ENCODE data around the gene ADGRG6. TPM values are rescaled to one million over a fixed set of nuclear protein-coding genes. Genes with fewer than 3 reads are reported as not detected.

The ADGRG6 gene
- polyA plus RNA-seq, 4 donors, result 15.1 to 37.8 (median 33.0) TPM

DNA sequence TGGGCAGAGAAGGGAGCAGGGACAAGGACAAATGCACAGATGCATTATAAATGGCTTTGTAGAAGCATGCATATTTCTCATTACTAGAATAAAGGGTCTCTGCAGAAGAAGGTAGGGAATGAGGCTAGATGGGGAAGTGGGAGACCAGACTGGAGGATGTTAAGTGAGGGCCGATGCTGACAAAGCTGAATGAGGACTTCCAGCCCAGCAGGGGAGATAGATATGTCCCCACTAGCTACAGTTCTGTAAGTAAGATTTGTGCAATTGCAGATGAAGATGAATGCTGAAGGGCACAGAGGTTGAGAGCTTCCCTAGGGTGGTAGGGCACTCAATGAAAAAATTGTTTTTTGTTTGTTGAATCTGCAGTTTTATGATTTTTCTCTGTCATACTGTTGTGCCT, 16.9 kb downstream of the ADGRG6 start:
- no peak for DNase-seq (ENCODE audit: low read depth in 4 of 4, low spot score in 3 of 4)

DNA sequence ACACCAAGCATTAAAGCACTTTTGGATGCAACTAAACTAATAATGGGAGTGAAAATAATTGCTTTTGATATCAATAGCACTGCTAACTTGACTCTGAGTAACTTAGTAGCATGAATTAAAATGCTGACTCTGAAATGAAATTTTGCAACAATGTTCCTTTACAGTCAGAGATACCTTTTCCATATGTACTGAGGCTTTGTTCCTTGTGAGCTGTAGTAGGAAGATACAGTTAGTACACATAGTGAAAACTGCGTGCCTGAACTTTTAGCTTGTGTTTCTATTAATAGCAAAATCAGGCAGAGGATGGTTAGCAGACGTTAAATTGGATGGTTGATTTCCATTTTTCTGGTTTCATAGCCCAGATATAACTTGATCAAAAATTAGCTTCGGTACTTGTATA, 18.6 kb downstream of the ADGRG6 start:
- DNase-seq (ENCODE audit: low read depth in 4 of 4, low spot score in 3 of 4), result no peak

DNA sequence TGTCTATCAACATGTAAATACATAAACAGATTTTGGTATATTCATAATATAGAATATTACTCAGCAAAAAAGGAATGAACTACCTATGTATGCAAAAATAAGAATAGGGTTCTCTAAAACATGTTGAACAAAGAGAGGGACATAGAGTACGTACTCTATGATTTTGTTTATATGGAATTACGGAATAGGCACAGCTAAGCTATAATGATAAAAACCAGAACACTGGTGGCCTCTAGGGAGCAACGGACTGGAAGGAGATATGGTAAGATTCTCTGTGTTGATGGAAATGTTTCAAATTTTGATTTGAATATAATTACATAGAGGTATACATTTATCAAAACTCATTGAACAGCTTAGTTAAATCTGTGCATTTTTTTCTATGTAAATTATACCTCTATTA, 19.6 kb downstream of the ADGRG6 start:
- no peak for DNase-seq (ENCODE audit: low read depth in 4 of 4, low spot score in 3 of 4)

DNA sequence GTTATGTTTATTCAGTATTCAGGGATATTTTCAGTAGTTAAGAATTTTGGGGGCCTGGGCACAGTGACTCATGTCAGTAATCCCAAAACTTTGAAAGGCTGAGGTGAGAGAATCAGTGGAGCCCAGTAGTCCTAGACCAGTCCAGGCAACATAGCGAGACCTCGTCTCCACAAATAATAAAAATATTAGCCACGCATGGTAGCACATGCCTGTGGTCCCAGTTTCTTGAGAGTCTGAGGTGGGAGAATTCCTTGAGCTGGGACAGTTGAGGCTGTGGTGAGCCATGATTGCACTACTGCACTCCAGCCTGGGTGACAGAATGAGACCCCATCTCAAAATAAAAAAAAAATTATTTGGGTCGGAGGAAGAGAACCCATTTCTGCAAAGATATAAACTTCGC, 20.3 kb downstream of the ADGRG6 start:
- DNase-seq (ENCODE audit: low read depth in 4 of 4, low spot score in 3 of 4), result no peak

DNA sequence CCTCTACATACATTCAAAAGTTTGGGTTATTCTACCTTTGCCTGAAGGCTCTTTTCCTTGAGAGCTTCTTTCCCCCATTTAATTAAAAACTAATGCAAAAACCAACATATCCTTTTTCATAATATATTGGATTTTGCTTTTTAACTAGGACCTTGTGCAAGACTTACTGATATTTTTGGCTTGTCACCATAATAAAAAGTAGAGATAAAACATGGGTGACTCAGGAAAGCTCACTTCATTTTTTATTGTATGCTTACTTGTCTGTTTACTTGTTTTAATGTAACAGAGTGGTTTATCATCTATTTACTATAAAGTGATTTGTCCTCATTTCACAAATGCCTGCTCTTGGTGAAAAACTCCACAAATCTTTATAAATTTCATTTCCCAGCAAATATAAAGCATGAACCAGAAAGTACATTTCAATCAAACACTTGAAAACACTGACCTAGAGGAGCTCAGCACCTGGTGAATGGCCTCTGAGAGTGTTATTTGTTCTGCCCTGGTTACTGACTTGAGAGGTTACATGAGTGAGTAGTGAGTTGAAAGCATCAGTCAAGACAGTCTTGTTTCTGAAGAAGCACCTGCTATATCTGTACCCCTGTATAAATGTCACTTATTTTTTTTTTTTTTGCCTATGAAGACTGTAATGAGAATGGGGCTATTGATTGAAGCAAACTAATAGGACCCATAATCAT, 20.8 kb downstream of the ADGRG6 start:
- no peak for DNase-seq (ENCODE audit: low read depth in 4 of 4, low spot score in 3 of 4)

DNA sequence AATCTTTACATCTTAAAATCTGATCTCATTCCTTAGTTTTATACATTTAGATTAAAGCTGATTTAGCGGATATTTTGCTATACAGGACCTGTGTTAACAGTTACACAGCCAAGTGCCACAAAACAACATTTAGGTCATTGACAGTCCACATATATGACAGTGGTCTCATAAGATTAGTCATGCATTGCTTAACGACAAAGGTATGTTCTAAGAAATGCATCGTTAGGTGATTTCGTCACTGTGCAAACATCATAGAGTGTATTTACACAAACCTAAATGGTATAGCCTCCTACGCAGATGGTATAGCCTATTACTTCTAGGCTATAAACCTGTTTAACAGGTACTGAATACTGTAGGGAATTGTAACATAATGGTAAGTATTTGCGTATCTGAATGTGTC, 21.6 kb downstream of the ADGRG6 start:
- DNase-seq (ENCODE audit: low read depth in 4 of 4, low spot score in 3 of 4), result no peak

DNA sequence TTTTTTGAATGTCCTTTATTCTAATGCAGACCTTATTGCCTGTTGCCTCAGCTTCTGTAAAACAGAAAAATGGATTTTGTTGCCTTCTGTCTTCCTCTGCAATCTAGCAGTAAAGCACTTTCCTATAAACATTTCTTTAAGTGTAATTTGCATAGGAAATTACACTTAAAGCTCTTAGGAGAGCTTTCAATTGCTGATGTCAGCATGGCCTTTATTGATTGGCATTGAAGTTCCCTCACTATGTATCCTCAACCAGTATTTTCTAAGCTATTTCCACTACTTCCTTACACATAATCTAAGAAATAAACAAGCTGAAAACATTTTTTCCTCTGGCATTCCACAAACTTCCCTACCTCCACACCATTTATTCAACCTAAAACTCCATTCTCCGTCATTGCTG, 22.3 kb downstream of the ADGRG6 start:
- DNase-seq (ENCODE audit: low read depth in 4 of 4, low spot score in 3 of 4), result no peak

DNA sequence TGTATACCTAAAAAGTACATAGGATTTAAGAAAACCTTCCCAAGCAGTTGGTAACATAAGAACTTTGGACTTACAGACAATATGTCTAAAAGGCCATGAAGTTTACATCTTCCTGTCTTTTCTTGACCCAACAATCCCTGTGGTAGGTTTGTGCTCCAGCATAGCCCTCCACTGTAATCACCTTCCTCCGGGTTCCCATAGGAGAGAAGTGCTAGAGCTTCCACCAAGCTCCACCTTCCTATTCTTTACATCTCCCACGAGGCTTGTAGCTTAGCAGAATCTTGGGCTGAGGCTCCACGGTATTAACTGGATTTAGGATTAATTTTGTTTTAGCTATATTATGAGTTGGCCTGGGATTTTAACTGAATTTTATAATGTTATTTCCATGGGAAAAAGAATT, 23.3 kb downstream of the ADGRG6 start:
- DNase-seq (ENCODE audit: low read depth in 4 of 4, low spot score in 3 of 4), result no peak

DNA sequence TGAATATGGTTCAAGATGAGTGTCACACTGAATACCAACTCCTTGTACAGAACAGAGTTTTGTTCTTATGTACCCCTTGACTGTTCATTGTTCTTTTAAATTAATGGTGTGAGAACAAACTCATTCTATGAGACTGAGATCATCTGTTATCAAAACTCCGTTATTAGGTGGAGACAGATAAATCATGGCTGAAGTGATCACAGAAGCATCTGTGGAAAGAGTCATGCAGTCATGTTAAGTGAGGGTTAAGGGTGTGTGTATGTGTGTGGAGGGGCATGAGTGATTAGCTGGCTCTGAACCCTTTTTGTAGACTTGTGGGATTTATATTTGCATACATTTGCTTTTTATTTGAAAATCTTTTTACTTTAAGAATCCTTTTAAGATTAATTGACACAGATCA, 24.7 kb downstream of the ADGRG6 start:
- no peak for DNase-seq (ENCODE audit: low read depth in 4 of 4, low spot score in 3 of 4)

DNA sequence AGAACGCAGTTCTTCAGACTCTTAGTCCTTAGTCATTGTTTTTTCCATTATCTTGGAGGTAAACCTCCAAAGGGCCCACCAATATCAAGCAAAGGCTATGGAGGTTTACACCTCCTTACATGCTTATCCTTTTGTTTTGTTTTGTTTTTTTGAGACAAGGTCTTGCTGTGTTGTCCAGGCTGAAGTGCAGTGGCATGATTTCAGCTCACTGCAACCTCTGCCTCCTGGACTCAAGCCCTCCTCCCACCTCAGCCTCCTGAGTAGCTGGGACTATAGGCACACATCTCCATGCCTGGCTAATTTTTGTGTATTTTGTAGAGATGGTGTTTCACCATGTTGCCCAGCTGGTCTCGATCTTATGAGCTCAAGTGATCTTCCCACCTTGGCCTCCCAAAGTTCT, 26.3 kb downstream of the ADGRG6 start:
- DNase-seq (ENCODE audit: low read depth in 4 of 4, low spot score in 3 of 4), result no peak

DNA sequence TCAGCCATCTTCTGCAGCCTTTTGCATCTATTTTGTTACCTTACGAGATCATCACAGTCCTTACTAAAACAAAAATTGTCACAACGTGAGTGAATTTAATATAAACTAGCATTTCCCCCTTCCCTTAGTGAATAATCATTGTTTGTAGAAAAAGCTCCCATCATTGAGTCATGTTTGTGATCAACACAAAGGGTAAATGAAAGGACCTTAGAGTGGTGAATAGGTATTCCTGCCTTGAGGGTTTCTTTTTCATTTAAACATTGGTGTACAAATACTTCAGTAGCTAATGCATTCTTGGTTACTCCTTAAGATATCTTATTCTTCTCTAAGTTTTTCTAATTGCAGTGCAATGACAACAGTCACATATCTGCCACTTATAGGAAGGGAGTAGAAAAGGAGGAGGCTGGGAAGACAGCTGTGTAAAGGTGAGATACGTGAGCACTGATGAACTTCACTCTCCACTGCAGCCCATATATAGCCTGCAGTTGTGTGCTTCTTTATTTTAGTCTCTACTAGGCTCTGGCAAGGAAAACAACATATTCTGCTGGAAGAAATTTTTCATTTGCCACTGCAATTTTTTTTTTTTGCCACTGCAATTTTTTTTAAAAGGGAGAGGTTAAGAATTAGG, 27.8 kb downstream of the ADGRG6 start:
- no peak for DNase-seq (ENCODE audit: low read depth in 4 of 4, low spot score in 3 of 4)

DNA sequence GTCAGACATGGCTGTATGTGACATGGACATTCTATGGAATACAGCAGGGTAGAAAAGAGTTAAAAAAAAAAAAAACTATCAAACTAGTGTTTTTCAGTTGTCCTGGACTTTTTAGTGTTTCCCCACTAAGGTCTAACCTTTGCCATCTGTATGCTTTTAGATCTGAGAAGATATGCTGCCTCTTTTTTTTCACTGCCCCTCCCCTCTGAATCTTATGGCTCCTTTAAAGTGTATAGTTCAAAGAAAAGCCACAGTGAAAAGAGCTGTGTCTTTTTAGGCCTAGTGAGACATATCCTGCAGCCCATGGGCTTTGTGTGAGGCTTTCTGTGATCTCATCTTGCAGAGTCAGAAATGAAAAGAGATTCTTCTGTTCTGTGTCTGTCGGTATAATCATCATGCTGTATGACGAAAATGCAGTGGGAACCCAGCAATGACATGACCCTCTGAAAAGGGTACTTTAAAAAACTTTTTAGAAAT, 29.3 kb downstream of the ADGRG6 start:
- no peak for DNase-seq (ENCODE audit: low read depth in 4 of 4, low spot score in 3 of 4)

DNA sequence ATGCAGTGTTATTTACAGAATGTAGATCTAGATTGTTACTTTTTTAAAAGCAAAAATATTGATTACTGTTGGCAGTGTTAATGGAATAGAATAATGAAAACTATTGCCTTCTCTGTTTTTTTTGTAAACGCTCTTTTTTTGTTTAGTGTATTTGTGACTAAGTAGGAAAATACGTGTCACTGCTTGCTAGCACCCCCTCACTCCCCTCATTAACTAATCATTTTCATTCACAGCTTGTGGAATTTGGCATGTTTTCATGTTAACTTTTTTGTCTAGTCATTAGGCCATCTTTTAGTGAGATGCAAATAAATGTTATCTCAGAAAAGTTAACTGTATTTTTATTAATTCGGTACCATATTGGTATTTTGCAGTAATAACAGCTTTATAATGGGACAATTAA, 29.8 kb downstream of the ADGRG6 start:
- DNase-seq (ENCODE audit: low read depth in 4 of 4, low spot score in 3 of 4), result no peak

DNA sequence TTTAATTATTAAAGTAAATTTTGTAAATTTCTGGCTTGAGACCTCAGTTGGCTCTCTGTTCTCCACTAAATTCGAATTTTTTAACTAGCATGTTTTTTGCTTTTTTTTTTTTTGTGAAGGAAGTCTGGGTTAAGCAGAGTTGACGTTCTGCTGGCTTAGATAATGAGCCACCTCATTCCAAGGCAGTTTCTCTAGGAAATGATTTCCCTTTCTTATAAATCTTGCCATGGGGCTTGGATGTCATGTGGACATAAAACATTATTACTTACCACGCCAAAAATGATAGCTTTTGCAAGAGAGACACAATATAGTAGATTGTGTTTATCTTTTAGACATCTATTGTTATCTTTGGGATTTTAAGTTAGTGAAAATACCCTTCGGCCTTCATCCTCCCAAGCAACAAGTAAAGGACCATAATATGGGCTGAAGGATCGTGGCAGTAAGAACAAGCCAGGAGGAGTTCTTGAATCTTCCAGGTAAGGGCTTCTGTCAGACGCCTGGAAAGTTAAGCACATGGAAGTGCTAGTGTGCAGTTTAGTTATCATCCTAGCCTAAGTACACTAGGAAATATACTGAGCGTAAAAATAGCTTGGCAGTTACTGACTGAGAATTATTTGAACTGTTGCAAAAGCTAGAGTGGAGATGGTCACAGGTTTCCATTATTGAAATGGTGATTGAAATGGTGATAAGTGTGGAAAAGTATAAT, 30.7 kb downstream of the ADGRG6 start:
- DNase-seq (ENCODE audit: low read depth in 4 of 4, low spot score in 3 of 4), result no peak

DNA sequence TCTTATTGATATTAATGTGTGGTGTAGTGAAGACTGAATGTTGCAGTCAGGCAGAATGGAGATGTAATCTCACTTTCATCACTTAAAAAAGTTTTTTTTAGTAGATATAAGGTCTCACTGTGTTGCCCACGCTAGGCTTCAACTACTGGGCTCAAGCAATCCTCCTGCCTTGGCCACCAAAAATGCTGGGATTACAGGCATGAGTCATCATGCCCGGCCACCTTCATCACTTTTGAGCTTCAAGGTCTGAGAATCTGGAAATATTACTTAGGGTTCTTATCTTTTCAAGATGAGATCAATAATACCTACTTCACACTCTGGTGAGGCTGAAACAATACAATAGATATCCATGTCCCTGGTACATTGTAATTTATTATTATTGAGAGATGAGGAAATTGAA, 31.6 kb downstream of the ADGRG6 start:
- no peak for DNase-seq (ENCODE audit: low read depth in 4 of 4, low spot score in 3 of 4)

DNA sequence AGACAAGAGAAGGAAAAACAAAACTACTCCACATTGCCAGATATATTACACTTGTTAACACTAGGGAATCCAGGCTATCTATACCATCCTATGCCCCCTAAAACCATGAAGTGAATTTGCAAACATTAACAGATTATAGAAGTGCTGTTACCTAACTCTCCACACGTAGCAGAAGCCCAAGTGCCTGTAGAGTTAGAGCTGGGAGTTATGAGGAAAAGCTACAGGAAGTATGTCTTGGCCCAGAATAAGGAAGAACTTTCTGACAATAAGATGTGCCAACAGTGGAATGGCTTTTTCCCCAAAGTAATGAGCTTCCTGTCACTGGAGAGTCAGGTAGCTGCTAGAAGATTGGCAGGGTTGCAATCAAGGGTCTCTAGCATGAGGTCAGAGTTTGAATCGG, 32.5 kb downstream of the ADGRG6 start:
- no peak for DNase-seq (ENCODE audit: low read depth in 4 of 4, low spot score in 3 of 4)

DNA sequence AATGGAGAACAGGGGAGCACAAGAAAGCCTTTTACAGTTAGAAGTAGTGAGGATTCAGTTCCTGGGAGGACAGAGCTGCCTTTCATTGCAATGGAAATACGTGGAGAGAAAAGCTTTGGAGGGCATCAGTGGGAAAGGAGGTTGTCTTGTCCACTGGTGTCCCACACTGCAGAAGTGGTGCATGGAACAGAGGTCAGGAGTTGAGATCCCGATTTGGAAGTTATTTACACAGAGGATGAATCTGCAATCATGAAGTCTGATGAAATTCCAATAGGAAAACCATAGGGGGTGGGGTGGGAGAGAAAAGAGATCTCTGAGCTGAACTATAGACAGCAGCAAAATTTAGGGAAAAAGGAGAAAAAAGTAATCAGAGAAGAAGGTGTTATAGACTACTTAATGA, 33.6 kb downstream of the ADGRG6 start:
- no peak for DNase-seq (ENCODE audit: low read depth in 4 of 4, low spot score in 3 of 4)

DNA sequence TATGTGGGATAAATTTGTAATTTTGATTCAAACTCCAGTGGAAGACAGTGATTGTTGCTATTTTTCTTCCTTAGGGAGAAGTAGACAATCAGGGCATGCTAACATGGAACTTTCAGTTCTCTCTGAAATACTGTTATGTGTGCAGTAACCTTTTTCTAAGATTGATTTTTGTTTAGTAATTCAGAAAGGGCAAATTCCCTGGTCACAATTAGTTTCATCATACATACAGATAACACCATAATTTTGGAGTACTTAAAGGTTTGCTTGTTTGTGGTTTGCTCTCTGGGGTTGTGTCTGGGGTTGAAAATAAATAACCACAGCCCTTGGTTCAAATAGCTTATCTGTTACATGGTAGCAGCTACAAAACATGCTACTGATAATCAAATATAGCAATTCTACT, 34.4 kb downstream of the ADGRG6 start:
- no peak for DNase-seq (ENCODE audit: low read depth in 4 of 4, low spot score in 3 of 4)

DNA sequence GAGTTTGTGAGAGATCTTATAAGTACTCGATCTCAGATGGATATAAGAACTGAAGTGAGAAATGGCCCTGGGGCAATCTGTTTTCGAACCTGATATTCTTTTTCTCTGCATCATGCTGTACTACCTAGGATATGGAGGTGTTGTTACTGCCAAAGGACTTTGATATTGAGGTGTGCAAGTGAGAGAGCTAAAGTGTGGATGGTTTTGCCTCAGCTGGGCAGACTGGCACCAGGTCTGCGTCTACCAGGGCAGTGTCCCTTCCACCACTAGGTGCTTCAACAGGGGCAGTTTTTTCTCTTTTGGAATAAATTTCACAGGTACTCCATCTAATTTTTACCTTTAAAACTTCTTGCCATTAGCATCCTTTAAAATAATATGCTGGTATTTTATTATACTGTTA, 35.0 kb downstream of the ADGRG6 start:
- DNase-seq (ENCODE audit: low read depth in 4 of 4, low spot score in 3 of 4), result no peak

DNA sequence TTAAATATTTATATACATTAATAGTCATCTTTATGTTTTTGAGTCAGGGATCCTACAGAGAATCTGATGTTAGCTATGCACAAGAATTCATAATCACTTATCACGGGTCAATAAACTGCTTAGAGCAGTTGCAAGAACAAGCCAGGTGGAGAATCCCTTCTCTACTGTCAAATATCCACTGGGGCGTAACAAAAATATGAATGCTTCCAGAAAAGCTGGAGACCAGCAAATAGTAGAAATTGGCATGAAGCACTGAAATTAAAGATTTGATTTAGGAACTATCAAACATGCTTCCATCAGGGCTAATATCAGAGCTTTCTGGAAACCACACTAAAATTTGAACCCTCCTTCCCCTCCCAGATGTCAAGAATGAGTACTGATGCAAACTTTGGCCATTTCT, 37.3 kb downstream of the ADGRG6 start:
- no peak for DNase-seq (ENCODE audit: low read depth in 4 of 4, low spot score in 3 of 4)

DNA sequence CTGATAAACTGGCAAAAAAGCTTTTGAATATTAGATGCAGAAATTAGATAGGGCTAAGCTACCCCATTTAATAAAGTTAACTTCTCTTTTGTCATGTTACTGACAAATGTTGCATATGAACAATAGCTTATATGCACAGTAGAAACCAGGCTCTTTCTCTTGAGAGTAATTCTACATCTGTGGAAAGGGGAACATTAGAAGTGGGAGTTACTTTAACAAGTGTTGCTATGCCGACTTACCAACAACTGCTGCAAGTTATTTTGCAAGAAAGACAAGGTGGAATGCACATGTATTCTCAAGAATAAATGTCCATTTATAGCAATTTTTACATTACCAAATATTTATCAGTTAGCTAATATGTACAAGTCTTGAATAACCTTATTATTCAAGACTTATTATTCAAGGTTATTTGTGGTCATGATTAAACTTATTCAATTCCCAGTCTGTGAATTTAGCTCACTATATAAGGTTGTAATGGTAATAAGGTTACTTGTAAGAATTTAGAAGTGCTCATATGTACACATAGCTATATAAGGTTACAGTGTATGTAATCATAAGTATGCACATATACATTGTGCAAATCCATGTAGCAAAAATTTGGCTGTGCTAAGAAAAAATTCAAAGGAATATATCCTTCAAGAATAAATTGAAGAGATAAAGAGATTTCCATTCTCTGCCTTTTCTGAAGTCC, 38.3 kb downstream of the ADGRG6 start:
- DNase-seq (ENCODE audit: low read depth in 4 of 4, low spot score in 3 of 4), result no peak
